ENCODE results near the gene LRRIQ1. TPM values are rescaled to one million over a fixed set of nuclear protein-coding genes. Genes with fewer than 3 reads are reported as not detected.

Gene LRRIQ1
- total RNA-seq, 1 experiment from 2014 or later = not detected

Other genes starting within 250 kb of the LRRIQ1 start
- 0.16 and 0.18 TPM in 2 replicates for gene SLC6A15, start 123.6 kb upstream of the LRRIQ1 start, total RNA-seq (2014; rRNA removed; shearing (Covaris generic))
- gene TSPAN19, start 74 bp upstream of the LRRIQ1 start, total RNA-seq (2014; rRNA removed; shearing (Covaris generic)) = not detected in 2 replicates
- not detected in 2 replicates for gene ALX1, start 243.9 kb downstream of the LRRIQ1 start, total RNA-seq (2014; rRNA removed; shearing (Covaris generic))